22Rv1 (cell line): ENCODE data around the gene ANKS1B.

Experiments
- ZFX ChIP-seq: fragments of 450-650 bp; IDR thresholded peaks from 2 replicates; pipeline ENCODE4 v1.6.1; 2017; ENCODE audit warnings: antibody characterized with exemption, borderline replicate concordance
- TF ChIP-seq, protein P1 (sequence below): fragments of 450-650 bp; IDR thresholded peaks from 2 replicates; pipeline ENCODE4 v1.5.1; 2017; ENCODE audit warnings: mild to moderate bottlenecking

DNA sequence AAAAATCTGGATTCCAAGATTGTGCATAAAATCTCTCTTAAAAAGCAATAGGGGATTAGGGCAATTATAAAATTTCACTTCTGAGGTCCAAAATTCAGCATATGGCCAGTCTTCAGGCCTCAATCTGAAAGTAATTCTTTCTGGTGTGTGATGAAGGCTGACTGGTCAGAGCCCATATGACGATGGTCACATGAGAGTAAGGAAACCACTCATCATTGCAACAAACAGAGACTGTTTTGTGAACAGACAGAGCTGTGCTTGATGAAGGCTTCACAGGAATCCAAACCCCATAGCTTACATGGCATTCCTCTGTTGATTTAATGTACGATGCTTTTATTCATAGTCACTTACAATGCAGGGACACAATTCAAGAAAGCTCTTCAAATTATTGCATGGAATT is 1101.5 kb downstream of the ANKS1B start:
- TF ChIP-seq, protein P1, sequence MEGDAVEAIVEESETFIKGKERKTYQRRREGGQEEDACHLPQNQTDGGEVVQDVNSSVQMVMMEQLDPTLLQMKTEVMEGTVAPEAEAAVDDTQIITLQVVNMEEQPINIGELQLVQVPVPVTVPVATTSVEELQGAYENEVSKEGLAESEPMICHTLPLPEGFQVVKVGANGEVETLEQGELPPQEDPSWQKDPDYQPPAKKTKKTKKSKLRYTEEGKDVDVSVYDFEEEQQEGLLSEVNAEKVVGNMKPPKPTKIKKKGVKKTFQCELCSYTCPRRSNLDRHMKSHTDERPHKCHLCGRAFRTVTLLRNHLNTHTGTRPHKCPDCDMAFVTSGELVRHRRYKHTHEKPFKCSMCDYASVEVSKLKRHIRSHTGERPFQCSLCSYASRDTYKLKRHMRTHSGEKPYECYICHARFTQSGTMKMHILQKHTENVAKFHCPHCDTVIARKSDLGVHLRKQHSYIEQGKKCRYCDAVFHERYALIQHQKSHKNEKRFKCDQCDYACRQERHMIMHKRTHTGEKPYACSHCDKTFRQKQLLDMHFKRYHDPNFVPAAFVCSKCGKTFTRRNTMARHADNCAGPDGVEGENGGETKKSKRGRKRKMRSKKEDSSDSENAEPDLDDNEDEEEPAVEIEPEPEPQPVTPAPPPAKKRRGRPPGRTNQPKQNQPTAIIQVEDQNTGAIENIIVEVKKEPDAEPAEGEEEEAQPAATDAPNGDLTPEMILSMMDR = no peak
- TF ChIP-seq ZFX = no peak
